Peyer's patch (tissue), 4 donors: ENCODE measurements around the gene HOXA1.

Experiments used
- POLR2A ChIP-seq, 2 donors: fragments of 450-650 bp; IDR thresholded peaks; one replicate each; pipeline ENCODE4 v1.5.1; 2017; ENCODE audit warnings: antibody characterized with exemption in 2 of 2, mild to moderate bottlenecking in 2 of 2, moderate library complexity in 2 of 2
- TF ChIP-seq, protein P1 (sequence below), 6 experiments: fragments of 450-650 bp in 4 of 6; fragments of 200-600 bp in 2 of 6; sonication (generic) in 1 of 6; IDR thresholded peaks; one replicate each; pipeline ENCODE4 v1.5.1; 2017 to 2019; ENCODE audit warnings: antibody characterized with exemption in 6 of 6, mild to moderate bottlenecking in 3 of 6, moderate library complexity in 1 of 6

DNA sequence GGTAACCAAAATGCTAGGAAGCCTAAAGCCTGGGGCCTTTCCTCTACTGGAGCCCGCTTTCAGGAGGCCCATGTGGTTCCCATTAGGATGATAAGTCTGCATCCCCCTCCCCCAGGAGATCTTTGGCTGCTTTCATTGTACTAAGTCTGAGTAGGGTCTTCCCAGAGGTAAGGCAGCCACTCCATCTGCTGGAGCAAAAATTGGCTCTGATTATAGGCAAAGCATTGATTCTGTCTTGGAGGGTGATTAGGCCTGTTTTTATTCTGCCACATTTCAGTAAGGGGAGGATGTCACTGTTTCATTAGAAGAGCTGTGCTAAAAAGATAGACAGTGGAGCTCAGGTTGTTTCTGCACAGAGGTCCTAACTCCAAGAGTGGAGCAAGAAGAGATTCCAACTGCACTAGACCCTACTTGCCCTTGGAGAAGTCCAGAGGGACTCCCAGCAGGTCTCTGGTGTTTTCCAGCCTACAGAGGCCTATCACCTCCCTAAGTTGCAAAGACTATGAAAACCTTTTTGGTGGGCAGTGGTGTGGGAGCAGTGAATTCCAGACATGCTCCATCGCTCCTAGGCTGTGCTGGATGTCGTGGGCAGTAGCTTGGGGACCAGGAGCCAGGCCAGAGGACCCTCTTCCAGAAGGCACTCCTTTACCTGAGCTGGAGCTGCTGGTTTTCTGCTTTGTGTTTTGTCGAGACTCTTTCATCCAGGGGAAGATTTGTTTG lies 13.8 kb upstream of the HOXA1 start:
- TF ChIP-seq POLR2A (IDR thresholded peaks at IDR 0.05), result no peak
- TF ChIP-seq, protein P1, sequence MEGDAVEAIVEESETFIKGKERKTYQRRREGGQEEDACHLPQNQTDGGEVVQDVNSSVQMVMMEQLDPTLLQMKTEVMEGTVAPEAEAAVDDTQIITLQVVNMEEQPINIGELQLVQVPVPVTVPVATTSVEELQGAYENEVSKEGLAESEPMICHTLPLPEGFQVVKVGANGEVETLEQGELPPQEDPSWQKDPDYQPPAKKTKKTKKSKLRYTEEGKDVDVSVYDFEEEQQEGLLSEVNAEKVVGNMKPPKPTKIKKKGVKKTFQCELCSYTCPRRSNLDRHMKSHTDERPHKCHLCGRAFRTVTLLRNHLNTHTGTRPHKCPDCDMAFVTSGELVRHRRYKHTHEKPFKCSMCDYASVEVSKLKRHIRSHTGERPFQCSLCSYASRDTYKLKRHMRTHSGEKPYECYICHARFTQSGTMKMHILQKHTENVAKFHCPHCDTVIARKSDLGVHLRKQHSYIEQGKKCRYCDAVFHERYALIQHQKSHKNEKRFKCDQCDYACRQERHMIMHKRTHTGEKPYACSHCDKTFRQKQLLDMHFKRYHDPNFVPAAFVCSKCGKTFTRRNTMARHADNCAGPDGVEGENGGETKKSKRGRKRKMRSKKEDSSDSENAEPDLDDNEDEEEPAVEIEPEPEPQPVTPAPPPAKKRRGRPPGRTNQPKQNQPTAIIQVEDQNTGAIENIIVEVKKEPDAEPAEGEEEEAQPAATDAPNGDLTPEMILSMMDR (IDR thresholded peaks at IDR 0.05), result no peak
